ENCODE data around the gene RPUSD1. TPM values are rescaled to one million over a fixed set of nuclear protein-coding genes. Genes with fewer than 3 reads are reported as not detected.
"Not testable (repeated sequence)": the region's sequence is repeated elsewhere in the genome, so short reads cannot be mapped to it uniquely, and the experiment has no call there.

The RPUSD1 gene
- total RNA-seq, 2 experiments from 2014 or later = 22.2 to 22.3 TPM

GRCh38 chr16:781346-782010 lies 6.7 kb downstream of the RPUSD1 start:
- ChIA-PET POLR2A (interaction anchor here (1.0 kb wide), 1 partner anchor 19 kb away, joined by 4 read pairs; the partner anchor contains the start of gene GNG13), CTCF (interaction anchor here (1.5 kb wide), 1 partner anchor 69 kb away, joined by 6 read pairs; no protein-coding TSS in a partner anchor)
- DNase-seq = no peak
- Mint-ChIP-seq H3K4me3 (no peak overlapping the region), H3K9me3 (no peaks in the 10 kb centered on the region), H3K27me3 (peaks cover 2% of the 10 kb centered on the region), H3K36me3 (ENCODE audit: low read depth) (peaks cover 6% of the 10 kb centered on the region), H3K4me1 (peaks cover 10% of the 10 kb centered on the region), H3K27ac (no peak overlapping the region)

GRCh38 chr16:780296-780695 lies 7.9 kb downstream of the RPUSD1 start:
- ChIA-PET POLR2A (interaction anchor here (1.0 kb wide), 1 partner anchor 20 kb away, joined by 4 read pairs; the partner anchor contains the start of gene GNG13), CTCF (interaction anchor here (1.5 kb wide), 1 partner anchor 68 kb away, joined by 6 read pairs; no protein-coding TSS in a partner anchor)
- H3K27me3 Mint-ChIP-seq = peaks cover 2% of the 10 kb centered on the region
- H3K36me3 Mint-ChIP-seq (ENCODE audit: low read depth) = peaks cover 6% of the 10 kb centered on the region
- no peak overlapping the region for H3K4me3 Mint-ChIP-seq
- no peak overlapping the region for H3K27ac Mint-ChIP-seq
- peaks cover 8% of the 10 kb centered on the region for H3K4me1 Mint-ChIP-seq
- H3K9me3 Mint-ChIP-seq = no peaks in the 10 kb centered on the region
- no peak for DNase-seq

- peaks cover 2% of the 10 kb centered on the region for H3K27me3 Mint-ChIP-seq
- no peaks in the 10 kb centered on the region for H3K9me3 Mint-ChIP-seq
- ChIA-PET POLR2A (no interaction called here), CTCF (no interaction called here)
- H3K4me1 Mint-ChIP-seq = peaks cover 5% of the 10 kb centered on the region
- no peaks in the 10 kb centered on the region for H3K36me3 Mint-ChIP-seq (ENCODE audit: low read depth)
- DNase-seq = no peak
- no peak overlapping the region for H3K27ac Mint-ChIP-seq
- H3K4me3 Mint-ChIP-seq = no peak overlapping the region
Observed at GRCh38 chr16:779561-779960, 8.6 kb downstream of the RPUSD1 start.

- Mint-ChIP-seq H3K36me3 (ENCODE audit: low read depth) (no peaks in the 10 kb centered on the region), H3K4me1 (peaks cover 5% of the 10 kb centered on the region), H3K27me3 (peaks cover 2% of the 10 kb centered on the region), H3K9me3 (no peaks in the 10 kb centered on the region), H3K4me3 (no peak overlapping the region), H3K27ac (no peak overlapping the region)
- DNase-seq = no peak
- POLR2A ChIA-PET = no interaction called here
- CTCF ChIA-PET = no interaction called here
Observed at GRCh38 chr16:778909-779527, 9.2 kb downstream of the RPUSD1 start.

- H3K36me3 Mint-ChIP-seq (ENCODE audit: low read depth) = no peaks in the 10 kb centered on the region
- no peak overlapping the region for H3K4me3 Mint-ChIP-seq
- CTCF ChIA-PET = no interaction called here
- H3K27ac Mint-ChIP-seq = no peak overlapping the region
- peaks cover 5% of the 10 kb centered on the region for H3K4me1 Mint-ChIP-seq
- DNase-seq = no peak
- peaks cover 2% of the 10 kb centered on the region for H3K27me3 Mint-ChIP-seq
- POLR2A ChIA-PET = interaction anchor here (0.9 kb wide), 1 partner anchor 13 kb away, joined by 3 read pairs; no protein-coding TSS in a partner anchor
- H3K9me3 Mint-ChIP-seq = no peaks in the 10 kb centered on the region
Observed at GRCh38 chr16:778447-778846, 9.7 kb downstream of the RPUSD1 start.

- Mint-ChIP-seq H3K4me3 (no peak overlapping the region), H3K27me3 (peaks cover 2% of the 10 kb centered on the region), H3K27ac (no peak overlapping the region), H3K4me1 (peaks cover 5% of the 10 kb centered on the region), H3K36me3 (ENCODE audit: low read depth) (no peaks in the 10 kb centered on the region), H3K9me3 (no peaks in the 10 kb centered on the region)
- ChIA-PET CTCF (no interaction called here), POLR2A (interaction anchor here (0.9 kb wide), 1 partner anchor 12 kb away, joined by 3 read pairs; no protein-coding TSS in a partner anchor)
- no peak for DNase-seq
Observed at GRCh38 chr16:777826-778225, 10.4 kb downstream of the RPUSD1 start.

GRCh38 chr16:776824-777223 lies 11.4 kb downstream of the RPUSD1 start:
- POLR2A ChIA-PET = interaction anchor here (1.5 kb wide), 1 partner anchor 20 kb away, joined by 3 read pairs; no protein-coding TSS in a partner anchor
- Mint-ChIP-seq H3K27me3 (peaks cover 2% of the 10 kb centered on the region), H3K36me3 (ENCODE audit: low read depth) (no peaks in the 10 kb centered on the region), H3K4me1 (peaks cover 5% of the 10 kb centered on the region), H3K9me3 (no peaks in the 10 kb centered on the region), H3K4me3 (no peak overlapping the region), H3K27ac (no peak overlapping the region)
- CTCF ChIA-PET = no interaction called here
- no peak for DNase-seq

- CTCF ChIA-PET; H3K27ac Mint-ChIP-seq; DNase-seq; H3K4me1 Mint-ChIP-seq; H3K36me3 Mint-ChIP-seq (ENCODE audit: low read depth); H3K9me3 Mint-ChIP-seq; H3K27me3 Mint-ChIP-seq; H3K4me3 Mint-ChIP-seq: not testable (repeated sequence)
- POLR2A ChIA-PET = interaction anchor here (1.5 kb wide), 1 partner anchor 20 kb away, joined by 3 read pairs; no protein-coding TSS in a partner anchor
Observed at GRCh38 chr16:776298-776697, 11.9 kb downstream of the RPUSD1 start.

- no peak for DNase-seq
- H3K9me3 Mint-ChIP-seq = no peaks in the 10 kb centered on the region
- POLR2A ChIA-PET = no interaction called here
- H3K36me3 Mint-ChIP-seq (ENCODE audit: low read depth) = no peaks in the 10 kb centered on the region
- peaks cover 2% of the 10 kb centered on the region for H3K27me3 Mint-ChIP-seq
- CTCF ChIA-PET = no interaction called here
- no peak overlapping the region for H3K4me3 Mint-ChIP-seq
- no peak overlapping the region for H3K27ac Mint-ChIP-seq
- peaks cover 5% of the 10 kb centered on the region for H3K4me1 Mint-ChIP-seq
Observed at GRCh38 chr16:775236-775796, 12.9 kb downstream of the RPUSD1 start.

- Mint-ChIP-seq H3K4me1 (peaks cover 5% of the 10 kb centered on the region), H3K27ac (no peak overlapping the region), H3K9me3 (no peaks in the 10 kb centered on the region), H3K4me3 (no peak overlapping the region), H3K36me3 (ENCODE audit: low read depth) (no peaks in the 10 kb centered on the region), H3K27me3 (peaks cover 2% of the 10 kb centered on the region)
- ChIA-PET CTCF (interaction anchor here (0.7 kb wide), 1 partner anchor 54 kb away, joined by 3 read pairs; no protein-coding TSS in a partner anchor), POLR2A (no interaction called here)
- no peak for DNase-seq
Observed at GRCh38 chr16:774086-775001, 13.8 kb downstream of the RPUSD1 start.

- Mint-ChIP-seq H3K27me3 (peaks cover 2% of the 10 kb centered on the region), H3K9me3 (no peaks in the 10 kb centered on the region), H3K36me3 (ENCODE audit: low read depth) (no peaks in the 10 kb centered on the region), H3K4me3 (no peak overlapping the region), H3K4me1 (peaks cover 4% of the 10 kb centered on the region), H3K27ac (no peak overlapping the region)
- no peak for DNase-seq
- ChIA-PET CTCF (no interaction called here), POLR2A (no interaction called here)
Observed at GRCh38 chr16:772959-773358, 15.2 kb downstream of the RPUSD1 start.

- ChIA-PET CTCF (no interaction called here), POLR2A (no interaction called here)
- no peaks in the 10 kb centered on the region for H3K9me3 Mint-ChIP-seq
- no peaks in the 10 kb centered on the region for H3K27me3 Mint-ChIP-seq
- no peak overlapping the region for H3K4me3 Mint-ChIP-seq
- no peak for DNase-seq
- no peaks in the 10 kb centered on the region for H3K36me3 Mint-ChIP-seq (ENCODE audit: low read depth)
- no peak overlapping the region for H3K27ac Mint-ChIP-seq
- no peaks in the 10 kb centered on the region for H3K4me1 Mint-ChIP-seq
Observed at GRCh38 chr16:770411-770810, 17.8 kb downstream of the RPUSD1 start.

- Mint-ChIP-seq H3K4me3 (no peak overlapping the region), H3K27ac (no peak overlapping the region), H3K27me3 (no peaks in the 10 kb centered on the region), H3K36me3 (ENCODE audit: low read depth) (no peaks in the 10 kb centered on the region), H3K9me3 (no peaks in the 10 kb centered on the region), H3K4me1 (no peaks in the 10 kb centered on the region)
- ChIA-PET CTCF (no interaction called here), POLR2A (no interaction called here)
- no peak for DNase-seq
Observed at GRCh38 chr16:769934-770333, 18.2 kb downstream of the RPUSD1 start.

Measured in activated CD4-positive, alpha-beta memory T cell treated with anti-CD3 and anti-CD28 coated beads, Interleukin-2, amount 10 ng/mL, durations not matched to agents 7 days and 5 days (primary cell).